Measurements from ENCODE around the gene FBXW12. TPM values are rescaled to one million over a fixed set of nuclear protein-coding genes. Genes with fewer than 3 reads are reported as not detected.
A peak's percentile ranks its signal among the peaks of the same experiment; 100 is the strongest.

FBXW12 gene
- total RNA-seq, 1 experiment from 2014 or later: 2.0 TPM

DNA sequence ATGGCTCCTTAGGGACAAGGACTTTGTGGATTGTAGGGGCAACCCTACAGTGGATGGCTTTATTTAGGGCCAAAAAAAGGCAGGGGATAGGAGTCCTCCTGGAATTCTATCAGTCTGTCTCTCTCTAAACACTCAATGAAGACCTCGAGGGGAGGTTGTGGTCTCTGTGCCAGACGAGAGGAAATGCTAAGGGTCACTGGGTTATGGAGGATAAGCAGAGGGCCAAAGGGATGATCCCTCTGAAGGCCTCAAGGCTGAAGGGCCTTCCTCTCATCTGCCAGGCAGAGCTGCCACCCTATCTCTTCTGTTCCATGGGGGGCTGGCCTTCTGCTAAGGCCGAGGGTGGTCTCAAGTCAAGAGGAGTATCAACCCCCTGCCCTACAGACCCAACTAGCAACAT, 30.9 kb downstream of the FBXW12 start:
- Mint-ChIP-seq H3K27ac (peak overlapping the region; percentile 19; the same call in 1 of the 2 replicates), H3K27me3 (ENCODE audit: low read depth) (no peaks in the 10 kb centered on the region; the same call in 1 of the 2 replicates), H3K36me3 (peaks cover 51% of the 10 kb centered on the region), H3K9me3 (0 out of 2 replicates have a peak, but pooled peaks cover 3% of the 10 kb centered on the region), H3K4me3 (no peak overlapping the region), H3K4me1 (peaks cover 11% of the 10 kb centered on the region)
- TF ChIP-seq OVOL2 (CRISPR knock-in tag; IDR thresholded peaks at IDR 0.05; ENCODE audit: borderline replicate concordance) (no peak), GTF2I (CRISPR knock-in tag; conservative IDR thresholded peaks at IDR 0.05) (no peak), EMX1 (CRISPR knock-in tag; IDR thresholded peaks at IDR 0.05) (no peak), ZNF138 (CRISPR knock-in tag; conservative IDR thresholded peaks at IDR 0.05) (no peak), CBFB (CRISPR knock-in tag; IDR thresholded peaks at IDR 0.05; ENCODE audit: low read depth) (no peak), NFE2L1 (CRISPR knock-in tag; IDR thresholded peaks at IDR 0.05) (no peak), ZBTB21 (CRISPR knock-in tag; IDR thresholded peaks at IDR 0.05; ENCODE audit: borderline replicate concordance) (no peak), PRRX2 (CRISPR knock-in tag; IDR thresholded peaks at IDR 0.05) (no peak), TEAD1 (CRISPR knock-in tag; IDR thresholded peaks at IDR 0.05) (no peak), ELF4 (CRISPR knock-in tag; IDR thresholded peaks at IDR 0.05; ENCODE audit: low read depth) (no peak), ETV6 (CRISPR knock-in tag; IDR thresholded peaks at IDR 0.05) (no peak), SP1 (CRISPR knock-in tag; conservative IDR thresholded peaks at IDR 0.05) (no peak), ZNF671 (CRISPR knock-in tag; IDR thresholded peaks at IDR 0.05) (no peak)
- TF ChIP-seq, protein P1, sequence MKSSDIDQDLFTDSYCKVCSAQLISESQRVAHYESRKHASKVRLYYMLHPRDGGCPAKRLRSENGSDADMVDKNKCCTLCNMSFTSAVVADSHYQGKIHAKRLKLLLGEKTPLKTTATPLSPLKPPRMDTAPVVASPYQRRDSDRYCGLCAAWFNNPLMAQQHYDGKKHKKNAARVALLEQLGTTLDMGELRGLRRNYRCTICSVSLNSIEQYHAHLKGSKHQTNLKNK (CRISPR knock-in tag; IDR thresholded peaks at IDR 0.05): no peak
- TF ChIP-seq, protein P2, sequence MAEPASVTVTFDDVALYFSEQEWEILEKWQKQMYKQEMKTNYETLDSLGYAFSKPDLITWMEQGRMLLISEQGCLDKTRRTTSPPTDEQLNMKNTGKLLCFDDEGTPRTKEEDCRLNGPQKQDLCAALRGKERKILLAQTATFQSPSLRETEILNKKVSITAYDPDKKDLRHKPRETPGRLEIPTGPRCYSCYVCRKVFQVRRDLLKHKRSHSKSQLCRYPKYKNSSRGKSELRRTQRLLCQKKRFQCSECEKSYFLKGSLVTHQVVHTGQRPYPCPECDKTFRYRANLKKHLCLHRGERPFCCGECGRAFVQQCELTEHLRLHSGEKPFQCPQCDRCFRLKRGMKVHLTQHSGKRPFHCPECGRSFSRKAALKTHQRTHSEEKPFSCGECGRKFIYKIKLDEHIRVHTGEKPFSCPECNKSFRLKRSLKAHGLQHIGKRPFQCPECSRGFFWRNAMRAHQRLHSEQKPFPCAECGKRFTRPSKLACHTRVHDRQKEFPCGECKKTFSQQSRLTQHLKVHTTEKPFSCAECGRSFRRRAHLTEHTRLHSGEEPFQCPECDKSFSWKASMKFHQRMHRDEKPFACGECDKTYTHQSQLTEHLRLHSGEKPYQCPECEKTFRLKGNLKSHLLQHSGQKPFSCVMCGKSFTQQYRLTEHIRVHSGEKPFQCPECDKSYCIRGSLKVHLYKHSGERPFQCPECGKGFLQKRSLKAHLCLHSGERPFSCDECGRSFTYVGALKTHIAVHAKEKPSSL (CRISPR knock-in tag; conservative IDR thresholded peaks at IDR 0.05): no peak
- TF ChIP-seq, protein P3, sequence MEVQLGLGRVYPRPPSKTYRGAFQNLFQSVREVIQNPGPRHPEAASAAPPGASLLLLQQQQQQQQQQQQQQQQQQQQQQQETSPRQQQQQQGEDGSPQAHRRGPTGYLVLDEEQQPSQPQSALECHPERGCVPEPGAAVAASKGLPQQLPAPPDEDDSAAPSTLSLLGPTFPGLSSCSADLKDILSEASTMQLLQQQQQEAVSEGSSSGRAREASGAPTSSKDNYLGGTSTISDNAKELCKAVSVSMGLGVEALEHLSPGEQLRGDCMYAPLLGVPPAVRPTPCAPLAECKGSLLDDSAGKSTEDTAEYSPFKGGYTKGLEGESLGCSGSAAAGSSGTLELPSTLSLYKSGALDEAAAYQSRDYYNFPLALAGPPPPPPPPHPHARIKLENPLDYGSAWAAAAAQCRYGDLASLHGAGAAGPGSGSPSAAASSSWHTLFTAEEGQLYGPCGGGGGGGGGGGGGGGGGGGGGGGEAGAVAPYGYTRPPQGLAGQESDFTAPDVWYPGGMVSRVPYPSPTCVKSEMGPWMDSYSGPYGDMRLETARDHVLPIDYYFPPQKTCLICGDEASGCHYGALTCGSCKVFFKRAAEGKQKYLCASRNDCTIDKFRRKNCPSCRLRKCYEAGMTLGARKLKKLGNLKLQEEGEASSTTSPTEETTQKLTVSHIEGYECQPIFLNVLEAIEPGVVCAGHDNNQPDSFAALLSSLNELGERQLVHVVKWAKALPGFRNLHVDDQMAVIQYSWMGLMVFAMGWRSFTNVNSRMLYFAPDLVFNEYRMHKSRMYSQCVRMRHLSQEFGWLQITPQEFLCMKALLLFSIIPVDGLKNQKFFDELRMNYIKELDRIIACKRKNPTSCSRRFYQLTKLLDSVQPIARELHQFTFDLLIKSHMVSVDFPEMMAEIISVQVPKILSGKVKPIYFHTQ (CRISPR knock-in tag; IDR thresholded peaks at IDR 0.05): no peak
- TF ChIP-seq, protein P4, sequence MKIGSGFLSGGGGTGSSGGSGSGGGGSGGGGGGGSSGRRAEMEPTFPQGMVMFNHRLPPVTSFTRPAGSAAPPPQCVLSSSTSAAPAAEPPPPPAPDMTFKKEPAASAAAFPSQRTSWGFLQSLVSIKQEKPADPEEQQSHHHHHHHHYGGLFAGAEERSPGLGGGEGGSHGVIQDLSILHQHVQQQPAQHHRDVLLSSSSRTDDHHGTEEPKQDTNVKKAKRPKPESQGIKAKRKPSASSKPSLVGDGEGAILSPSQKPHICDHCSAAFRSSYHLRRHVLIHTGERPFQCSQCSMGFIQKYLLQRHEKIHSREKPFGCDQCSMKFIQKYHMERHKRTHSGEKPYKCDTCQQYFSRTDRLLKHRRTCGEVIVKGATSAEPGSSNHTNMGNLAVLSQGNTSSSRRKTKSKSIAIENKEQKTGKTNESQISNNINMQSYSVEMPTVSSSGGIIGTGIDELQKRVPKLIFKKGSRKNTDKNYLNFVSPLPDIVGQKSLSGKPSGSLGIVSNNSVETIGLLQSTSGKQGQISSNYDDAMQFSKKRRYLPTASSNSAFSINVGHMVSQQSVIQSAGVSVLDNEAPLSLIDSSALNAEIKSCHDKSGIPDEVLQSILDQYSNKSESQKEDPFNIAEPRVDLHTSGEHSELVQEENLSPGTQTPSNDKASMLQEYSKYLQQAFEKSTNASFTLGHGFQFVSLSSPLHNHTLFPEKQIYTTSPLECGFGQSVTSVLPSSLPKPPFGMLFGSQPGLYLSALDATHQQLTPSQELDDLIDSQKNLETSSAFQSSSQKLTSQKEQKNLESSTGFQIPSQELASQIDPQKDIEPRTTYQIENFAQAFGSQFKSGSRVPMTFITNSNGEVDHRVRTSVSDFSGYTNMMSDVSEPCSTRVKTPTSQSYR (CRISPR knock-in tag; IDR thresholded peaks at IDR 0.05): no peak
- TF ChIP-seq, protein P5, sequence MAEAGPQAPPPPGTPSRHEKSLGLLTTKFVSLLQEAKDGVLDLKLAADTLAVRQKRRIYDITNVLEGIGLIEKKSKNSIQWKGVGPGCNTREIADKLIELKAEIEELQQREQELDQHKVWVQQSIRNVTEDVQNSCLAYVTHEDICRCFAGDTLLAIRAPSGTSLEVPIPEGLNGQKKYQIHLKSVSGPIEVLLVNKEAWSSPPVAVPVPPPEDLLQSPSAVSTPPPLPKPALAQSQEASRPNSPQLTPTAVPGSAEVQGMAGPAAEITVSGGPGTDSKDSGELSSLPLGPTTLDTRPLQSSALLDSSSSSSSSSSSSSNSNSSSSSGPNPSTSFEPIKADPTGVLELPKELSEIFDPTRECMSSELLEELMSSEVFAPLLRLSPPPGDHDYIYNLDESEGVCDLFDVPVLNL (CRISPR knock-in tag; IDR thresholded peaks at IDR 0.05; ENCODE audit: borderline replicate concordance, low read depth): no peak
- TF ChIP-seq, protein P6, sequence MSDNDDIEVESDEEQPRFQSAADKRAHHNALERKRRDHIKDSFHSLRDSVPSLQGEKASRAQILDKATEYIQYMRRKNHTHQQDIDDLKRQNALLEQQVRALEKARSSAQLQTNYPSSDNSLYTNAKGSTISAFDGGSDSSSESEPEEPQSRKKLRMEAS (CRISPR knock-in tag; IDR thresholded peaks at IDR 0.05): no peak
- ATAC-seq (no peak), DNase-seq (ENCODE audit: low spot score) (no peak)
- CTCF ChIA-PET: interaction anchor here (5.2 to 7.8 kb wide), 2 partner anchors 28 to 34 kb away, joined by 142 to 378 read pairs; partner anchors contain the start of gene PLXNB1
- POLR2A ChIA-PET: no interaction called here
